Epithelial cell of proximal tubule (primary cell): ENCODE measurements around the gene AGFG1. TPM values are rescaled to one million over a fixed set of nuclear protein-coding genes. Genes with fewer than 3 reads are reported as not detected.

Experiments
- DNase-seq: peaks from one replicate; pipeline ENCODE4 v3.0.0-alpha.2; 2011; ENCODE audit warnings: low read depth
- H3K4me3 ChIP-seq: 2 replicates; pipeline ENCODE4 v1.5.1; 2011; ENCODE audit warnings: low read depth, mild to moderate bottlenecking, low read length
- total RNA-seq: library from RNA; depleted of rRNA; stranded (reverse); fragments of >200 nt; gene quantifications from 2 replicates; pipeline ENCODE4 v1.2.3, GENCODE V29; 2015
- TF ChIP-seq, protein P1 (sequence below): conservative IDR thresholded peaks from 2 replicates; pipeline ENCODE4 v1.5.1; 2012; ENCODE audit warnings: low read depth, mild to moderate bottlenecking, low read length

Gene AGFG1
- total RNA-seq, 1 donor from 2014 or later: 75.8 TPM

DNA sequence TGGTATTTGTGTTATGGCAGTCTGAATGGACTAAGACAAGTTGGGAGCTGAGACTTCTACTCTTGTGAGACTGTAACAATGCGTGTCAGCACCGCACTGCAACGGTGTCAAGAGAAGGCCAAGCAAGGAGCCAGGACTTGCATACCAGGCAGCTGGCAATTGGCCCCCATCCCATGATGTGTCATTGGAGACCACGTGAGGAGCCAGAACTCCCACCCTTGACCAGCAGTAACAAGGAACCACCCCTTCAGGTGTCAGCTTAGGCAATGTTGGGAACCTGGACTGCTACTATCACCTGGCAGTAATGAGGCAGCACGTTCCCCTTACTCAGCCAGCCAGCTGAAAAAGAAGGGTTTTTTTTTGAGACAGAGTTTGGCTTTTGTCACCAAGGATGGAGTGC, 32.7 kb upstream of the AGFG1 start:
- TF ChIP-seq, protein P1, sequence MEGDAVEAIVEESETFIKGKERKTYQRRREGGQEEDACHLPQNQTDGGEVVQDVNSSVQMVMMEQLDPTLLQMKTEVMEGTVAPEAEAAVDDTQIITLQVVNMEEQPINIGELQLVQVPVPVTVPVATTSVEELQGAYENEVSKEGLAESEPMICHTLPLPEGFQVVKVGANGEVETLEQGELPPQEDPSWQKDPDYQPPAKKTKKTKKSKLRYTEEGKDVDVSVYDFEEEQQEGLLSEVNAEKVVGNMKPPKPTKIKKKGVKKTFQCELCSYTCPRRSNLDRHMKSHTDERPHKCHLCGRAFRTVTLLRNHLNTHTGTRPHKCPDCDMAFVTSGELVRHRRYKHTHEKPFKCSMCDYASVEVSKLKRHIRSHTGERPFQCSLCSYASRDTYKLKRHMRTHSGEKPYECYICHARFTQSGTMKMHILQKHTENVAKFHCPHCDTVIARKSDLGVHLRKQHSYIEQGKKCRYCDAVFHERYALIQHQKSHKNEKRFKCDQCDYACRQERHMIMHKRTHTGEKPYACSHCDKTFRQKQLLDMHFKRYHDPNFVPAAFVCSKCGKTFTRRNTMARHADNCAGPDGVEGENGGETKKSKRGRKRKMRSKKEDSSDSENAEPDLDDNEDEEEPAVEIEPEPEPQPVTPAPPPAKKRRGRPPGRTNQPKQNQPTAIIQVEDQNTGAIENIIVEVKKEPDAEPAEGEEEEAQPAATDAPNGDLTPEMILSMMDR: no peak
- no peak overlapping the region for H3K4me3 ChIP-seq
- DNase-seq: no peak

DNA sequence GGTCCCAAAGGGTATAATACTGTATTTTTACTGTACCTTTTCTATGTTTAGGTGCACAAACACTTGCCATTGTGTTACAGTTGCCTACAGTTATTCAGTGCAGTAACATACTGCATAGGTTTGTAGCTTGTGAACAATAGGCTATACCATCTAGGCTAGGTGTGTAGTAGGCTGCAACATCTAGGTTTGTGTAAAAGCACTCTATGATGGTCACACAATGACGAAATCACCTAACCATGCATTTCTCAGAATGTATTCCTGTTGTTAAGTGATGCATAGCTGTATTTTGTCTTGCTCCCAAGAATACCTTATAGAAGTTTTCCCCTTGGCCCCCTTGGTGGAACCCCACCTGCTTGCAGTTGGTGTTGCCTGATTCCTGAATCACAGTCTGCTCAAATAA, 29.3 kb upstream of the AGFG1 start:
- no peak overlapping the region for H3K4me3 ChIP-seq
- TF ChIP-seq, protein P1: no peak
- no peak for DNase-seq

DNA sequence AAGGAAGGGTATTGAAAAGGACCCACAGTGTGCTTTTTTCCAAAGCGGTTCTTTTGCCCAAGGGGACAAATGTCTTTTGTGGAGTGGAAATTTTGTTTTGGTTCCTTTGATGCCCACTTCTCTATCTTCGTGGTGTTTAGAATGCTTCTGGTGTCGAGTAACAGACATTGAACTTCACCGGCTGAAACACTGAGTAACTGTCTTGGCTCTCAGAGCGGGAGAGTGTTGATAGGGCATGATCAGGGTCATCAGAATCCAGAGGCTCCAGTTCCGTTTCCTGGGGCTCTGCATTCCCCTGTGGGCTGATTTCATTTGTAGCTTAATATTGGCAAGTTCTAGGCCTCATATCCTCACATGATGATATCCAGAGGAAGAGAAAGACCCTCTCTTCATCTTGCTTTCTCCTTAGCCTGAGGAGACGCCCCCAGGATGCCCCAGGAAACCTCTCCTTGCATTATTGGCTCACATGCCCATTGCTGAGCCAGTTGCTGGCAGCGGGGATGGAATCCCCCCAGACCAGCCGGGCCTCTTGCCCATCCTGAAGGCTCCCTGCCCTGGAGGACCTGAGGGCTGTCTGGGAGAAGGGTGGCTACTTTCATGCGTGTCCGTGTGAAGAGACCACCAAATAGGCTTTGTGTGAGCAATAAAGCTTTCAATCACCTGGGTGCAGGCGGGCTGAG, 27.9 kb upstream of the AGFG1 start:
- H3K4me3 ChIP-seq: no peak overlapping the region

DNA sequence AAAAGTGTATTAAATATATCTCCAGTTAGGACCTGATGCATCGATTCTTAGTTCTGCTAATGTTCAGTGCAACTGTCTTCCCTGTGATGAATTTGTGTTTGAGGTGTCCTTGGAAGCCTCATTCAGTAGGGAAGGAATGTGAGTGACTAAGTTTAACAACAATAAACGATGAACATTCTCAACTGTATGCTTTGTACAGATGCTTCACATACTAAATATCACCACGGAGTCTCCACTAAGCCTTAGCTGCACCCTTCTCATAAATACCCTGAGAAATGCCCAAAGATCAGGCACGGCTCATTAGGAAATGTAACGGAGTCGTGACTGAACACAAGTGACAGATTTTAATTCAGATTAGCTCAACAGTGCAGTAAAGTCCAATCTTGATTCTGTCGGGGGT, 24.4 kb upstream of the AGFG1 start:
- TF ChIP-seq, protein P1: no peak
- H3K4me3 ChIP-seq: no peak overlapping the region
- no peak for DNase-seq

More for the DNA sequence above, 27.9 kb upstream of the AGFG1 start:
- TF ChIP-seq, protein P1: no peak
- DNase-seq: no peak

DNA sequence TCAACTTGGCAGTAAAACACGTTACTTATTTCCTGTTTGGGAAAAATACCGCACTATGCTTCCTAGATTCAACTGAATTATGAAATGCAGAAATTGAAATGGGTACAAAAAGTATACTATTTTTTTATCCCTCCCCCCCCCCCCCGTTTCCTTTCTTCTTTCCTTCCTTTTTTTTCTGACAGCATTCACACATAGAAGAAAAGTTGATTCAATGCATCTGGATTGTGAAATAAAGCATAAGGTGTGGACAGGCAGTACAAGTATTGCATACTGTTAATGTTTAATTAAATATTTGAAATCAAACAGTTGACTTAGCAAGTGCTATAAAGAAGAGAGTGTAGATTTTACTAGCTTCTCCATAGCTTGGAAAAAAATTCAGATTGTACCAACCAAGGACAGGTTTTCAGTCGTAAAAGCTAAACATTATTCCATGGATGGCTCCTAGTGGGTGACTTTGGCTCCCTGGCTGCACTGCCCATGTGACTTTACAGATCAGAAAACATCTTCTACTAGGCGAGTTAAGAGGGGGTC, 21.6 kb upstream of the AGFG1 start:
- no peak for DNase-seq
- H3K4me3 ChIP-seq: no peak overlapping the region
- TF ChIP-seq, protein P1: no peak

DNA sequence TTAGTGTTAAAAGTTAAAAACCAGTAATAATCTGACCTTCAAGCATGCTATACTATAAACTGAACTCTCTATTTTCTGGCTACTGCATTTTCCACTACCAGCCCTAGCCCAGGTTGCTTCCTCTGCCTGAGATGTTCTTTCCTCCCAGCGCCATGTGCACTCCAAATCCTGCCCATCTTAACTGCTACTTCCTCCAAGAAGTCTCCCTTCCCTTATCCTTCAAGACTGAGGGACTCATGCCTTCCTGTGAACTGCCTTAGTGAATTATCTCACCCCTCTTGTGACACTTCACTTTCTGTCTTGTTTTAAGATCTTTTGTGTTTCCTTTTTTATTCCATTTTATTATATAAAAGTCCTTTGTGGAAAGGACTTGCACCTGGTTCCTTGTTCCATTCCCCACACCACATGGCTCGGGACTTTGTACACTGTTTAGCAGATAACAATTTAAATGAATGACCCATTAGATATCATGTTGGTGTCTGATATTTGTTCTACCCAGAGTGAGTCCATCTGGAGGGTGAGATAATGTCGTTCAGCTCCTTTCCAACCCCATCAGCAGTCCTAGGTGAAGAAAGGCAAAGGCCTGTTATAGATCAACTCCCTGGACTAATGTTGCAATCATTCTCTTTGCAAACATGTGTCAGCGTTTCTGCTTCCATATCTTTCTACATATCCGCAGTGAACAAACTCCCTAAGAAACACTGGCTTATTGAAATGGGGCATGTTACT, 20.9 kb upstream of the AGFG1 start:
- DNase-seq: no peak
- no peak overlapping the region for H3K4me3 ChIP-seq
- TF ChIP-seq, protein P1: no peak
